Right lobe of liver (tissue), 4 donors: ENCODE measurements around the gene CYP51A1.

Experiments used
- POLR2A ChIP-seq: fragments of 450-650 bp; IDR thresholded peaks from one replicate; pipeline ENCODE4 v1.6.1; 2017; ENCODE audit warnings: antibody characterized with exemption, mild to moderate bottlenecking
- TF ChIP-seq, protein P1 (sequence below), 4 donors: fragments of 200-600 bp in 3 of 4; fragments of 450-650 bp in 1 of 4; IDR thresholded peaks; one replicate each; pipeline versions ENCODE4 v1.5.1 to v1.8.0; 2016 to 2022; ENCODE audit warnings: antibody characterized with exemption in 4 of 4, mild to moderate bottlenecking in 2 of 4
- donor health status: DM: no; HTN: no; CAD: no.
- donor health status: DM: no; HTN: no; CAD: no.
- donor health status: DM: no; HTN: yes; CAD: no.

GRCh38 chr7:92178928-92179924 lies 44.9 kb upstream of the CYP51A1 start, which contains the start of gene LRRD1:
- TF ChIP-seq, protein P1, sequence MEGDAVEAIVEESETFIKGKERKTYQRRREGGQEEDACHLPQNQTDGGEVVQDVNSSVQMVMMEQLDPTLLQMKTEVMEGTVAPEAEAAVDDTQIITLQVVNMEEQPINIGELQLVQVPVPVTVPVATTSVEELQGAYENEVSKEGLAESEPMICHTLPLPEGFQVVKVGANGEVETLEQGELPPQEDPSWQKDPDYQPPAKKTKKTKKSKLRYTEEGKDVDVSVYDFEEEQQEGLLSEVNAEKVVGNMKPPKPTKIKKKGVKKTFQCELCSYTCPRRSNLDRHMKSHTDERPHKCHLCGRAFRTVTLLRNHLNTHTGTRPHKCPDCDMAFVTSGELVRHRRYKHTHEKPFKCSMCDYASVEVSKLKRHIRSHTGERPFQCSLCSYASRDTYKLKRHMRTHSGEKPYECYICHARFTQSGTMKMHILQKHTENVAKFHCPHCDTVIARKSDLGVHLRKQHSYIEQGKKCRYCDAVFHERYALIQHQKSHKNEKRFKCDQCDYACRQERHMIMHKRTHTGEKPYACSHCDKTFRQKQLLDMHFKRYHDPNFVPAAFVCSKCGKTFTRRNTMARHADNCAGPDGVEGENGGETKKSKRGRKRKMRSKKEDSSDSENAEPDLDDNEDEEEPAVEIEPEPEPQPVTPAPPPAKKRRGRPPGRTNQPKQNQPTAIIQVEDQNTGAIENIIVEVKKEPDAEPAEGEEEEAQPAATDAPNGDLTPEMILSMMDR (IDR thresholded peaks at IDR 0.05): peak; percentile 98 to 100 (median 100)
- no peak for TF ChIP-seq POLR2A
